ENCODE results near the gene CARS2.

DNA sequence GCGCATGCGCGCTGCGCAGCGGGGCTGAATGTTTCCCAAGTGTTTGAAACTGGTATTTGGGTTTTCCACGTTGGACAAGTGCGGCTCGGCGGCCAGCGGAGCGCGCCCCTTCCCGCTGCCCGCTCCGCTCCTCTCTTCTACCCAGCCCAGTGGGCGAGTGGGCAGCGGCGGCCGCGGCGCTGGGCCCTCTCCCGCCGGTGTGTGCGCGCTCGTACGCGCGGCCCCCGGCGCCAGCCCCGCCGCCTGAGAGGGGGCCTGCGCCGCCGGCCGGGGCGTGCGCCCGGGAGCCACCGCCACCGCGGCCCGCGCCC lies 7.7 kb upstream of the CARS2 start, which contains the start of gene ING1:
- TF ChIP-seq CTCF (IDR thresholded peaks at IDR 0.05) = no peak
- TF ChIP-seq POLR2A (IDR thresholded peaks at IDR 0.05) = no peak
